Osteoblast (primary cell): Measurements from ENCODE around the gene ADAM19. TPM values are rescaled to one million over a fixed set of nuclear protein-coding genes. Genes with fewer than 3 reads are reported as not detected.

Experiments used
- DNase-seq: peaks from one replicate; pipeline ENCODE4 v3.0.0; 2011; ENCODE audit warnings: low spot score, mixed read lengths; ENCODE audit not compliant: insufficient read length; ENCODE audit errors: missing footprints
- H2AFZ ChIP-seq: 2 replicates; pipeline ENCODE4 v1.6.0; 2011; ENCODE audit warnings: mild to moderate bottlenecking, low read length
- H3K27ac ChIP-seq: 2 replicates; pipeline ENCODE4 v1.5.1; 2011; ENCODE audit warnings: mild to moderate bottlenecking, low read depth, low read length, moderate library complexity
- H3K27me3 ChIP-seq: 2 replicates; pipeline ENCODE4 v1.6.0; 2012; ENCODE audit warnings: mild to moderate bottlenecking, control low read depth, inconsistent platforms, low read length, moderate library complexity; ENCODE audit not compliant: insufficient read depth
- H3K36me3 ChIP-seq: 2 replicates; pipeline ENCODE4 v1.5.1; 2011; ENCODE audit warnings: mild to moderate bottlenecking, low read length, control low read depth, moderate library complexity; ENCODE audit not compliant: insufficient read depth
- H3K4me1 ChIP-seq: 2 replicates; pipeline ENCODE4 v1.5.1; 2011; ENCODE audit warnings: mild to moderate bottlenecking, low read length, control low read depth, moderate library complexity; ENCODE audit not compliant: insufficient read depth
- H3K4me2 ChIP-seq: 2 replicates; pipeline ENCODE4 v1.6.0; 2011; ENCODE audit warnings: mild to moderate bottlenecking, low read length; ENCODE audit not compliant: insufficient read depth
- H3K4me3 ChIP-seq: fragments of 200-600 bp; sonication (generic); 3 replicates; pipeline ENCODE4 v1.5.1; 2012; ENCODE audit warnings: mild to moderate bottlenecking, low read length, inconsistent platforms; ENCODE audit not compliant: insufficient read depth
- H3K79me2 ChIP-seq: 2 replicates; pipeline ENCODE4 v1.6.0; 2012; ENCODE audit warnings: mild to moderate bottlenecking, low read length, control low read depth, inconsistent platforms; ENCODE audit not compliant: insufficient read depth
- H3K9me3 ChIP-seq: 2 replicates; pipeline ENCODE4 v1.5.1; 2011; ENCODE audit warnings: low read depth, low read length, control low read depth
- H4K20me1 ChIP-seq: 2 replicates; pipeline ENCODE4 v1.6.0; 2012; ENCODE audit warnings: mild to moderate bottlenecking, low read length, control low read depth; ENCODE audit not compliant: insufficient read depth
- CTCF ChIP-seq: IDR thresholded peaks from 2 replicates; pipeline ENCODE4 v1.5.1; 2011; ENCODE audit warnings: mild to moderate bottlenecking, low read depth, low read length, moderate library complexity; ENCODE audit errors: extremely low read depth
- total RNA-seq: library from RNA; depleted of rRNA; stranded (reverse); fragments of >200 nt; gene quantifications from 2 replicates; pipeline ENCODE4 v1.2.3, GENCODE V29; 2012

ADAM19 gene
- total RNA-seq, 1 donor = 14.5 TPM

GRCh38 chr5:157521704-157522029 is 53.9 kb downstream of the ADAM19 start:
- H3K27ac ChIP-seq = peak overlapping the region; percentile 60
- no peak for DNase-seq
- no peak for TF ChIP-seq CTCF
- H3K27me3 ChIP-seq = no peaks in the 10 kb centered on the region
- H3K4me2 ChIP-seq = no peak overlapping the region
- no peaks in the 10 kb centered on the region for H3K9me3 ChIP-seq
- peaks cover 2% of the 10 kb centered on the region for H4K20me1 ChIP-seq
- no peaks in the 10 kb centered on the region for H3K79me2 ChIP-seq
- peaks cover 17% of the 10 kb centered on the region for H3K36me3 ChIP-seq
- no peak overlapping the region for H2AFZ ChIP-seq
- peaks cover 25% of the 10 kb centered on the region for H3K4me1 ChIP-seq
- no peak overlapping the region for H3K4me3 ChIP-seq

- H3K4me3 ChIP-seq = no peak overlapping the region
- peak; percentile 73 for DNase-seq
- peaks cover 17% of the 10 kb centered on the region for H3K36me3 ChIP-seq
- TF ChIP-seq CTCF = peak; percentile 29
- peak overlapping the region; percentile 60 for H3K27ac ChIP-seq
- H3K4me2 ChIP-seq = no peak overlapping the region
- peaks cover 31% of the 10 kb centered on the region for H3K4me1 ChIP-seq
- no peaks in the 10 kb centered on the region for H3K27me3 ChIP-seq
- no peaks in the 10 kb centered on the region for H3K9me3 ChIP-seq
- H2AFZ ChIP-seq = no peak overlapping the region
- no peaks in the 10 kb centered on the region for H3K79me2 ChIP-seq
- H4K20me1 ChIP-seq = peaks cover 2% of the 10 kb centered on the region
Observed at GRCh38 chr5:157520911-157521703, 54.5 kb downstream of the ADAM19 start.

- Histone ChIP-seq H3K9me3 (no peaks in the 10 kb centered on the region), H3K4me1 (peaks cover 37% of the 10 kb centered on the region), H3K27me3 (no peaks in the 10 kb centered on the region), H3K4me3 (no peak overlapping the region), H3K27ac (no peak overlapping the region), H3K4me2 (no peak overlapping the region), H2AFZ (no peak overlapping the region), H4K20me1 (peaks cover 2% of the 10 kb centered on the region), H3K36me3 (peaks cover 19% of the 10 kb centered on the region), H3K79me2 (no peaks in the 10 kb centered on the region)
- TF ChIP-seq CTCF = no peak
- no peak for DNase-seq
Observed at GRCh38 chr5:157519579-157520253, 55.9 kb downstream of the ADAM19 start.

GRCh38 chr5:157518963-157519362 is 56.6 kb downstream of the ADAM19 start:
- H3K4me1 ChIP-seq = peaks cover 37% of the 10 kb centered on the region
- no peaks in the 10 kb centered on the region for H3K79me2 ChIP-seq
- H3K36me3 ChIP-seq = peaks cover 21% of the 10 kb centered on the region
- H4K20me1 ChIP-seq = peaks cover 2% of the 10 kb centered on the region
- no peak for DNase-seq
- no peak overlapping the region for H3K27ac ChIP-seq
- H3K9me3 ChIP-seq = no peaks in the 10 kb centered on the region
- TF ChIP-seq CTCF = no peak
- H3K4me2 ChIP-seq = no peak overlapping the region
- no peak overlapping the region for H2AFZ ChIP-seq
- H3K4me3 ChIP-seq = no peak overlapping the region
- no peaks in the 10 kb centered on the region for H3K27me3 ChIP-seq
